Measurements from ENCODE around the gene P2RX3. TPM values are rescaled to one million over a fixed set of nuclear protein-coding genes. Genes with fewer than 3 reads are reported as not detected.

Gene P2RX3
- total RNA-seq, 1 experiment from 2014 or later, result 0.15 TPM

DNA sequence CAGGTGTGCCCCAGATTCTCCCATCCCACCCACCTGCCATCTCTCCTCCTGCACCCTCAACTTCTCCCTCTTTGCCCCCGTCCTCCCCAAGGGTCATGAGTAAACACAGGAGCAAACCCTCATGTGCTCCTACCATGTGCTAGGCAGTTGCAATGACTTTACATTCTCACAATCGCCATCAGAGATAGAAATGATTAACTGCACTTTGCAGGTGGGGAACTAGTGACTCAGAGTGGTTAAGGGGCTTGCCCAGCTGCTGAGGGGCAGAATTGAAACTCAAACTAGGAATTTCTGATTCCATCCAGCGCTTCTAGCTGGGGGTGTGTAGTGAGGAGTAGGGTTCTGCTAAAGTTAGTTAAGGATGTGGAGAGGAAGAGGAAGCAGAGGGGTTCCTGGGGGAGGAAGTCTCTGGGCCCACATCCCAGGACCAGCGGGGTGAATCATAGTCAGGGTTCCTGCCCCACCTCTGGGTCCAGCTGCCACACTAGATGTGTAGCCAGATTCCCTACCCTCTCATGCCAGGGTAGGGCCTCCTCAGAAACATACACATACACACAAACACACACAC lies 68.3 kb downstream of the P2RX3 start:
- no peaks in the 10 kb centered on the region for H3K27me3 ChIP-seq (ENCODE audit: insufficient read depth, low read length)
- H3K4me1 ChIP-seq (ENCODE audit: insufficient read depth, low read length), result no peaks in the 10 kb centered on the region
- no peaks in the 10 kb centered on the region for H3K79me1 ChIP-seq (ENCODE audit: insufficient read depth, low read depth, low read length, poor library complexity, severe bottlenecking)
- Mint-ChIP-seq H3K27ac (peak overlapping the region in 1 of 3 experiments; percentile 25; a peak in 1 of 7 replicates), H3K9me3 (no peaks in the 10 kb centered on the region; a peak in 1 of 5 replicates), H3K4me3 (no peak overlapping the region), H3K27me3 (ENCODE audit: low read depth) (peaks cover 3% of the 10 kb centered on the region; the same call in 1 of the 2 replicates), H3K4me1 (0 out of 4 replicates have a peak, but pooled peaks cover 0 to 3% of the 10 kb centered on the region in 2 experiments), H3K36me3 (ENCODE audit: insufficient read depth in 1 of 3, low read depth in 3 of 3) (peaks cover 8 to 32% (median 20%) of the 10 kb centered on the region in 3 experiments; a peak in 6 of 7 replicates)
- no peak overlapping the region for H2AK5ac ChIP-seq (ENCODE audit: insufficient read length, low read length)
- H2BK15ac ChIP-seq (ENCODE audit: low read depth, low read length), result no peak overlapping the region
- no peak overlapping the region for H4K8ac ChIP-seq (replicated peaks; ENCODE audit: insufficient read length, low read depth, low read length)
- no CpG with 5 or more reads among the region's 4 CpGs for WGBS (ENCODE audit: extremely low coverage, insufficient read length, low lambda C conversion rate)
- no peak overlapping the region for H3K18ac ChIP-seq (ENCODE audit: insufficient read length, low read depth, low read length)
- no peak overlapping the region for H4K5ac ChIP-seq (ENCODE audit: insufficient read length, low read depth, low read length)
- no peak overlapping the region for H2AFZ ChIP-seq (ENCODE audit: low read length)
- no peak overlapping the region for H3K14ac ChIP-seq (ENCODE audit: insufficient read depth, low read length)
- no peak overlapping the region for H2BK120ac ChIP-seq (ENCODE audit: low read depth, low read length, poor library complexity, severe bottlenecking)
- H2BK12ac ChIP-seq (ENCODE audit: insufficient read length, low read depth, low read length), result no peak overlapping the region
- no peak overlapping the region for H3K4ac ChIP-seq (ENCODE audit: low read depth, low read length)
- H4K91ac ChIP-seq (ENCODE audit: insufficient read length, low read depth, low read length), result no peak overlapping the region
- no peak overlapping the region for H3K23ac ChIP-seq (ENCODE audit: insufficient read length, low read depth, low read length)
- H3K23me2 ChIP-seq (ENCODE audit: insufficient read length, low read depth, low read length, poor library complexity, severe bottlenecking), result no peaks in the 10 kb centered on the region
- no peaks in the 10 kb centered on the region for H3K9me3 ChIP-seq (ENCODE audit: control insufficient read depth, low read depth, low read length)
- no peak overlapping the region for H3K9ac ChIP-seq (ENCODE audit: extremely low read depth, insufficient read length, low read length)
- H3K4me2 ChIP-seq (ENCODE audit: insufficient read depth, insufficient read length, low read length), result no peak overlapping the region
- DNase-seq, result no peak
- no peaks in the 10 kb centered on the region for H4K20me1 ChIP-seq (ENCODE audit: control insufficient read depth, insufficient read depth, insufficient read length)
- no peaks in the 10 kb centered on the region for H3K79me2 ChIP-seq (ENCODE audit: insufficient read depth, low read length)
- no peak overlapping the region for H3T11ph ChIP-seq (ENCODE audit: low read length)
- no peak overlapping the region for H2BK20ac ChIP-seq (ENCODE audit: low read depth, low read length, poor library complexity, severe bottlenecking)
- no peak overlapping the region for H3K56ac ChIP-seq (ENCODE audit: insufficient read length, low read depth, low read length)
- no peak overlapping the region for H2BK5ac ChIP-seq (ENCODE audit: insufficient read length, low read length)
- no peak overlapping the region for H3K27ac ChIP-seq (ENCODE audit: insufficient read length, low read depth, low read length)
- TF ChIP-seq, protein P1, sequence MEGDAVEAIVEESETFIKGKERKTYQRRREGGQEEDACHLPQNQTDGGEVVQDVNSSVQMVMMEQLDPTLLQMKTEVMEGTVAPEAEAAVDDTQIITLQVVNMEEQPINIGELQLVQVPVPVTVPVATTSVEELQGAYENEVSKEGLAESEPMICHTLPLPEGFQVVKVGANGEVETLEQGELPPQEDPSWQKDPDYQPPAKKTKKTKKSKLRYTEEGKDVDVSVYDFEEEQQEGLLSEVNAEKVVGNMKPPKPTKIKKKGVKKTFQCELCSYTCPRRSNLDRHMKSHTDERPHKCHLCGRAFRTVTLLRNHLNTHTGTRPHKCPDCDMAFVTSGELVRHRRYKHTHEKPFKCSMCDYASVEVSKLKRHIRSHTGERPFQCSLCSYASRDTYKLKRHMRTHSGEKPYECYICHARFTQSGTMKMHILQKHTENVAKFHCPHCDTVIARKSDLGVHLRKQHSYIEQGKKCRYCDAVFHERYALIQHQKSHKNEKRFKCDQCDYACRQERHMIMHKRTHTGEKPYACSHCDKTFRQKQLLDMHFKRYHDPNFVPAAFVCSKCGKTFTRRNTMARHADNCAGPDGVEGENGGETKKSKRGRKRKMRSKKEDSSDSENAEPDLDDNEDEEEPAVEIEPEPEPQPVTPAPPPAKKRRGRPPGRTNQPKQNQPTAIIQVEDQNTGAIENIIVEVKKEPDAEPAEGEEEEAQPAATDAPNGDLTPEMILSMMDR (conservative IDR thresholded peaks at IDR 0.05), result no peak

Measured in H9 (cell line).